ENCODE results near the gene MEDAG.

DNA sequence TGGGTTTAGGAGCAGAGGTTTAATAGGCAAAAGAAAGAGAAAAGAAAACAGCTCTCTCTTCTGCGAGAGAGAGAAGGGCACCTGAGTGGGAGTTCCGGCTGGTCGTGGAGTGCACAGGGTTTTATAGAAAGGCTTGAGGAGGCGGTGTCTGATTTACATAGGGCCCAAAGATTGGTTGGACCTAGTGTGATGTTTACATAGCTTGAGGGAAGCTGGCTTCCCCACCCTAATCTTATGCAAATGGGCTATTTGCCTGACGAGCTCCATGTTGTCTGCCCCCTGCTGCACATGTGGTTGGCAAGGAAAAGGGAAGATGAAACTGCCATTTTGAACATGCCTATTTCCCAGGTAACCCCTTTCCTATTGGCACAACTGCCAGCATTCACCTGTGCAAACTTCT, 21.5 kb upstream of the MEDAG start:
- TF ChIP-seq, protein P1, sequence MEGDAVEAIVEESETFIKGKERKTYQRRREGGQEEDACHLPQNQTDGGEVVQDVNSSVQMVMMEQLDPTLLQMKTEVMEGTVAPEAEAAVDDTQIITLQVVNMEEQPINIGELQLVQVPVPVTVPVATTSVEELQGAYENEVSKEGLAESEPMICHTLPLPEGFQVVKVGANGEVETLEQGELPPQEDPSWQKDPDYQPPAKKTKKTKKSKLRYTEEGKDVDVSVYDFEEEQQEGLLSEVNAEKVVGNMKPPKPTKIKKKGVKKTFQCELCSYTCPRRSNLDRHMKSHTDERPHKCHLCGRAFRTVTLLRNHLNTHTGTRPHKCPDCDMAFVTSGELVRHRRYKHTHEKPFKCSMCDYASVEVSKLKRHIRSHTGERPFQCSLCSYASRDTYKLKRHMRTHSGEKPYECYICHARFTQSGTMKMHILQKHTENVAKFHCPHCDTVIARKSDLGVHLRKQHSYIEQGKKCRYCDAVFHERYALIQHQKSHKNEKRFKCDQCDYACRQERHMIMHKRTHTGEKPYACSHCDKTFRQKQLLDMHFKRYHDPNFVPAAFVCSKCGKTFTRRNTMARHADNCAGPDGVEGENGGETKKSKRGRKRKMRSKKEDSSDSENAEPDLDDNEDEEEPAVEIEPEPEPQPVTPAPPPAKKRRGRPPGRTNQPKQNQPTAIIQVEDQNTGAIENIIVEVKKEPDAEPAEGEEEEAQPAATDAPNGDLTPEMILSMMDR (conservative IDR thresholded peaks at IDR 0.05; ENCODE audit: low read length): no peak
- TF ChIP-seq EZH2phosphoT487 (IDR thresholded peaks at IDR 0.05; ENCODE audit: borderline replicate concordance): no peak
